Measurements from ENCODE around the gene PRKD2.
A peak's percentile ranks its signal among the peaks of the same experiment; 100 is the strongest.

The PRKD2 gene

GRCh38 chr19:46698395-46699321 is 18.3 kb downstream of the PRKD2 start:
- DNase-seq = no peak

- DNase-seq = peak; percentile 94
Observed at GRCh38 chr19:46697204-46697960, 19.5 kb downstream of the PRKD2 start.

DNA sequence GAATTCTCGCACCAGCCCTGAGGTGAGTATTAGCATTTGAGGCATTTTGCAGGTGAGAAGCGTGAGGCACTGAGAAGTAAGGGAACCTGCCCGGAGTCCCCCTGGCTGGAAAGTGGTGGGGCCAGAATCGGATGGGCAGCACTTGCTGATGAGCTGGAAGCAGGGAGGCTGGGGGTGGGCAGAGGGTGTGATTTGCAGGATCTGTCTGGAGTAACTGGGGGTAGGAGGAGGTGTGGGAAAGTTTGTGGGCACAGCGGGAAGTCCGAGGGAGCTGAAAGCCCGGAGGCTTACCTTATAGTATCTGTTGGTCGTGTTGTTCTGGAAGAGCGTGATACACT is 20.1 kb downstream of the PRKD2 start:
- no peak for DNase-seq

GRCh38 chr19:46696052-46696451 is 20.9 kb downstream of the PRKD2 start:
- DNase-seq = no peak

DNA sequence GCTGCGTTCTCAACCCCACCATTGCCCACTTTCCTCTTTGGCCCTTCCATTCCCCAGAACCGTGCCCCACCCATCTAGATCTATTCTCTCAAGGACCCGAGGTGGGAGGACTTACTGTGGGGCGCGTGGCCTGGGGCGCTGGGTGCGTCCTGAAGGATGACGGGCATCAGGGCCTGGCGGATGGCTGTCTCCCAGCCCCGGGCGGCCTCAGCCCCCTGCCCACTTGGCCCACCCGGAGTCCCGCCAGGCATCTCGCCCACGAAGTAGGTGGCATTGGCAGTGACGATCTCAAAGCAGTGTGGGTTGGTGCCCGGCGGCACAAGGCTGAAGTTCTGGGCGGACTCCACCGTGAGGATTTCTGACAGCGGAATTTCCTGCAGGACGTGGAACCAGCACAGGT is 23.2 kb downstream of the PRKD2 start:
- DNase-seq = no peak

GRCh38 chr19:46692918-46693722 is 23.8 kb downstream of the PRKD2 start:
- DNase-seq = no peak

GRCh38 chr19:46691948-46692347 is 25.0 kb downstream of the PRKD2 start:
- DNase-seq = no peak

DNA sequence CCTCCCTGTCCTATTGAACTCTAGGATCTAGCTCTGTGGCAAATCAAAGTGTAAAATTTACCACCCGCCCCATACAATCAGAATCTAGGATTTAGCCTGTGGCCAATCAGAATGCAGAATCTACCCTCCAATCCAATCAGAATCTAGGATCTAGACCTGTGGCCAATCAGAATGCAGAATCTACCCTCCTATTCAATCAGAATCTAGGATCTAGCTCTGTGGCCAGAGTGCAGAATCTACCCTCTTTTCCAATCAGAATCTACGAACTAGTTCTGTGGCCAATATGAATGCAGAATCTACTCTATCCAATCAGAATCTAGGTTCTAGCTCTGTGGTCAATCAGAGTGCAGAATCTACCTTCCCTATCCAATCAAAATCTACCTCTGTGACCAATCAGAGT is 25.8 kb downstream of the PRKD2 start:
- no peak for DNase-seq

DNA sequence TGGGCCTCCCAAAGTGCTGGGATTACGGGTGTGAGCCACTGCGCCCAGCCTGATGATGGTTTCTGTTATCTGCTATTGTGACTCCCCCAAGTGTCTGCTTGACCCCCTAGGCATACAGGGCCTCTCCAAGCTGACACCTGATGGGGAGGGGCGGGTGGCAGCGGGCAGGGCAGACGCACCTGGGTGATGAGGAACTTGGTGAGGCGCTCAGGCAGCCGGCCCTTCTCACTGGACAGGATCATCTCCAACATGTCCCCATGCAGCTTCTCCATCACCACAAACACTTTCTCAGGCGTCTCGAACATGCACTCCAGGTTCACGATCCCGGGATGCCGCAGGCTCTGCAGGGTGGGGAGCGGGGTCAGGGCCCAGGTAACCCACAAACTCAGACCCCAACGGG is 27.6 kb downstream of the PRKD2 start:
- DNase-seq = no peak

- DNase-seq = no peak
Observed at GRCh38 chr19:46687438-46688145, 29.3 kb downstream of the PRKD2 start.

DNA sequence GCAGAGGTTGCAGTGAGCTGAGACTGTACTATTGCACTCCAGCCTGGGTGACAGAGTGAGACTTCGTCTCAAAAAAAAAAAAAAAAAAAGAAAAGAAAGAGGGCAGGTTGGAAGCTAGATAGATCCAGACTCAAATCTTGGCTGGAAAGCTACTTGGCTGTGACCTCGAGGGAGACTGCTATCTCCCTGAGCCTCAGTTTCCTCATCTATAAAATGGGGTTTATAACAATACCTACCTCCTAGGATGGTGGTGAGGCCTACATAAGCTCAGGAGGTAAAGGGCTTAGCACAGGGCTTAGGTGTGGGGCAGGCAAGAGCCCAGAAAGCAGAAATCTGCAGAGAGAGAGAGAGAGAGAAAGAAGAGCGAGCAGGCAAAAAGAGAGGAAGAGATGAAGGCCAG is 31.7 kb downstream of the PRKD2 start:
- DNase-seq = no peak

GRCh38 chr19:46678110-46678732 is 38.7 kb downstream of the PRKD2 start:
- DNase-seq = no peak

DNA sequence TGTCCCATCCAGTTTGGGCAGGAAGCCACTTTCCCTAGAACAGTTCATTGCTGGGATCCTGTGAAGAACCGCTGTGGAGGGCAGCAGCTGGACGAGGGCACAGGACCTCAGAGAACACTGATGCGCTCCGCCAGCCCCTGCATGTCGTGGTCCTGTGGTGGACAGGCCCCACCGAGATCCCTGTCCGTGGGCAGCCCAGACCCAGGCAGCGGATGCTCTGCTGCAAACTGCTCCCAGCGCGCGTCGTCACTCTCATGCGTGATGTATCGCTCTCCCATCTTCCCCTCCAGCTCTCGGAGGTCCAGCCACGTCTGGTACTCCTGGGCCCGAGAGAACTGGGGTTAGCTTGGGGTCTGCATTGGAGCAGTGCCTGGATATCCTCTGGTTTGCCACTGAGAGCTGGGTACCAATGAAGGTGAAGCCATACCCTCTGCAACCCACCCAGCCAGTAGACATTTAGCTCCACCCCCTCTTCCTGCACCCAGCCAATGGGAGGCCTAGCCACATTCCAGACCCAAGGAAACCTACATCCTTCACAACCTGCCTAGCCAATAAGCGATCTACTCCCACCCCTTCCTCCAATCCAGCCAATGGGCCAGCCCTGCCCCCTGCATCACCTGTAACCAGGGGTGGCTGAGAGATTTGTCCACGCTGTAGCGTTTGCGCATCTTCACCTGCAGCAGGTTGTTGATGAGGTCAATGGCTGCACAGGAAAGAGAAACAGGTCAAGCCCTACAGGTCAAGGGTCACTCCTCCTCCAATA is 42.3 kb downstream of the PRKD2 start:
- DNase-seq = no peak

DNA sequence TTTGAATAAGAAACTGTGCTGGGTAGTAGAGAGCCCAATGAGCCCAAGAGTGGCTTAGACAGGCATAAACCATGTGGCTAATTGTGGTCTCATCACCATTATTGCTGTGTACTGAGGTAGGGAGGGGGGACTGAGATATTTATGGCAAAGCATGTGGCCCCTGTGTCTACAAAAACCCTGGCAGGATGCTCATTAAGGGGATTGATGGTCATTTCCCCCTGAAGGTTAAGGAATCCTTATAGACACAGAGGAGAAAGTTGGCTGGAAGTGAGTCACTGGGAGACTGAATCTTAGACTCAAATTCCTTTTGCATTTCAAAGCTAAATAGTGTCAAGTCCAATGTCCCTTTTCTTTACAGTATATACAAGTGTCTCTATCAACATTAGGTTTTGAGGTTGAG is 46.1 kb downstream of the PRKD2 start:
- no peak for DNase-seq

DNA sequence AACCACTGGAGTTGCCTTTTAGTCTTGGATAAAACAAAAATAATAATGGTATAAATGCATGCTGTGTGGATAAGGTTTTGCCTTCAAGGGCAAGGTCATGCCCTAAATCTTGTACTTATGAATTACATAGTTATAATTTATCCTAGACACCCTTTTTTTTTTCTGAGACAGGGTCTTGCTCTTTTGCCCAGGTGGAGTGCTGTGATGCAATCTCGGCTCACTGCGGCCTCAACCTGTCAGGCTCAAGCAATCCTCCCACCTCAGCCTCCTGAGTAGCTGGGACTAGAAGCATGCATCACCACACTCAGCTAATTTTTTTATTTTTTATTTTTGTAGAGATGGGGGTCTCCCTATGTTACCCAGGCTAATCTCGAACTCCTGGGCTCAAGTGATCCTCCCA is 48.3 kb downstream of the PRKD2 start:
- no peak for DNase-seq

- no peak for DNase-seq
Observed at GRCh38 chr19:46665072-46665471, 51.8 kb downstream of the PRKD2 start.

DNA sequence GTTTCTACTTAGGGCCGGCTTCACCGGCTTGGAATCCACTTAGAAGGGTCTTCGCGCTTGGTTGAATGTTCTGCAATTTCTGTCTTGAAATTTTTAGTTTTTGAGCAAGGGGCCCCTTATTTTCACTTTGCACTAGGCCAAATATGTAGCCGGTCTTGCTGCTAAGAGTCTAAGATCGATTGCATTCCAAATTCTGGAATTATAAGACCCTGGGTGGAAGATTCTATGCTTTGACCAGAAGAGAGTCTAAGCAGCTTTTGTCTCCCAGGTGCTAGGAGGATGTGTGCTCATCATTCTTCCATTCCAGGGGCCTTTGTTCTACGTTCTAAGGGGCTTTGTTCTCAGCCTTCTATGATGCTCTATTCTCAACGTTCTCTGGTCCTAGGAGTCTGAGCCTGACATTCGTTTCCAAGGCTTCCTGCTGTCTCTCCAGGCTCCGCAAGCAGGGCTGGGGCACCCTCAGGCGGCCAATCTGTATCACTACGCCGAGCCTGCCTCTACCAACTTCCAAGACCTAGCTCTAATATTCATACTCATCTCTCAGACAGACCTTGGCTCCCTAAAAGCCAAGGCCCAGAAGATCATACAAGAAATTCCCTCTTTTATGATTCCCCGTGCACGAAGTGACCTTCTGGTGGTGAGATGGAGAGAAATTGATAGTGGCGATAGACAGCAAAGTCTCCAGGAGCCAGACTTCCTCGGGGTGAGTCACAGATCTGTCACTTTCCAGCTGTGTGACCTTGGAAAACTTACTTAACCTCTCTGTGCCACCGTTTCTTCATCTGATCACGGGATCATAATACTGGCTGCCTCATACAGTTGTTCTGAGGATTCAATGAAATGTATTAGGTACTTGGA is 55.0 kb downstream of the PRKD2 start:
- DNase-seq = peak; percentile 79

GRCh38 chr19:46661020-46661731 is 55.7 kb downstream of the PRKD2 start, which contains the start of gene DACT3:
TSS of gene DACT3 (minus strand) at chr19:46661182. CDS start at chr19:46661064, 118 bp downstream.
- DNase-seq = peak; percentile 98

GRCh38 chr19:46660551-46661019 is 56.3 kb downstream of the PRKD2 start:
- DNase-seq = no peak

Measured in NCI-H187 treated with DMSO at 0.1 percent for 48 hours (cell line).